A549 treated with Mapracorat at 1 μM for 4 hours (cell line): ENCODE measurements around the gene TTC9B. TPM values are rescaled to one million over a fixed set of nuclear protein-coding genes. Genes with fewer than 3 reads are reported as not detected.

Experiments used
- total RNA-seq: library from RNA; stranded (reverse); fragments of 200-300 nt; extraction: Qiagen RNA extraction; gene quantifications from 5 replicates; pipeline ENCODE4 v1.2.3, GENCODE V29; 2022

TTC9B gene
- 0.21 to 0.47 TPM (median 0.34 TPM) in 4 of 5 replicates, not detected in the other for total RNA-seq

GRCh38 chr19:40217934-40218890 lies at the start of gene TTC9B:
TSS of gene TTC9B (minus strand) at chr19:40218384. CDS start at chr19:40218381, 3 bp downstream.

GRCh38 chr19:40190891-40191835 lies 27.0 kb downstream of the TTC9B start, which contains the start of gene MAP3K10:
TSS of gene MAP3K10 (plus strand) at chr19:40191426. CDS start at chr19:40192032, 606 bp downstream.

Other genes starting within 250 kb of the TTC9B start
- 258 to 283 TPM (median 272 TPM) in 5 replicates for gene PSMC4, start 247.2 kb downstream of the TTC9B start, total RNA-seq
- gene ZNF546, start 221.3 kb downstream of the TTC9B start, total RNA-seq = 1.5 to 2.7 TPM (median 2.2 TPM) in 5 replicates
- 4.7 to 7.3 TPM (median 6.0 TPM) in 5 replicates for gene ZNF780B, start 162.2 kb downstream of the TTC9B start, total RNA-seq
- gene ZNF780A, start 127.4 kb downstream of the TTC9B start, total RNA-seq = 24.3 to 31.5 TPM (median 27.6 TPM) in 5 replicates
- 12.1 to 16.8 TPM (median 15.5 TPM) in 5 replicates for gene MAP3K10, start 27.0 kb downstream of the TTC9B start, total RNA-seq
- gene CCNP, start 8.3 kb upstream of the TTC9B start, total RNA-seq = 0.13 to 0.44 TPM (median 0.16 TPM) in 5 replicates
- gene AKT2, start 67.0 kb upstream of the TTC9B start, total RNA-seq = 123 to 189 TPM (median 171 TPM) in 5 replicates
- gene C19orf47, start 130.0 kb upstream of the TTC9B start, total RNA-seq = 25.5 to 31.7 TPM (median 30.0 TPM) in 5 replicates
- gene PLD3, start 130.3 kb upstream of the TTC9B start, total RNA-seq = 258 to 266 TPM (median 261 TPM) in 5 replicates
- gene HIPK4, start 171.8 kb upstream of the TTC9B start, total RNA-seq = 0.17 to 0.38 TPM (median 0.26 TPM) in 5 replicates
- 0.95 to 1.8 TPM (median 1.4 TPM) in 5 replicates for gene PRX, start 195.0 kb upstream of the TTC9B start, total RNA-seq
- gene SERTAD1, start 207.6 kb upstream of the TTC9B start, total RNA-seq = 22.5 to 38.9 TPM (median 31.3 TPM) in 5 replicates
- 38.2 to 47.6 TPM (median 43.8 TPM) in 5 replicates for gene SERTAD3, start 226.0 kb upstream of the TTC9B start, total RNA-seq
- 246 to 360 TPM (median 316 TPM) in 5 replicates for gene BLVRB, start 247.4 kb upstream of the TTC9B start, total RNA-seq
- 0.34 to 0.85 TPM (median 0.59 TPM) in 5 replicates for gene SPTBN4, start 248.6 kb upstream of the TTC9B start, total RNA-seq